ENCODE results near the gene CPNE9. TPM values are rescaled to one million over a fixed set of nuclear protein-coding genes. Genes with fewer than 3 reads are reported as not detected.

Gene CPNE9
- total and polyA plus RNA-seq, 2 experiments from 2014 or later = 7.0 to 8.8 TPM

- TF ChIP-seq REST (IDR thresholded peaks at IDR 0.05; ENCODE audit: unreplicated experiment) = no peak
- no peak for TF ChIP-seq ZNF331 (CRISPR knock-in tag; IDR thresholded peaks at IDR 0.05; ENCODE audit: low read depth)
- TF ChIP-seq CREB1 (CRISPR knock-in tag; IDR thresholded peaks at IDR 0.05; ENCODE audit: low read depth) = no peak
- no peak for TF ChIP-seq EZH2 (IDR thresholded peaks at IDR 0.05; ENCODE audit: low read depth, unreplicated experiment)
- TF ChIP-seq STAT1 (IDR thresholded peaks at IDR 0.05; ENCODE audit: unreplicated experiment) = no peak
- TF ChIP-seq POLR2AphosphoS5 (IDR thresholded peaks at IDR 0.05; ENCODE audit: low read depth) = no peak
- no peak for TF ChIP-seq NANOG (IDR thresholded peaks at IDR 0.05; ENCODE audit: borderline replicate concordance)
- TF ChIP-seq ETS1 (IDR thresholded peaks at IDR 0.05) = no peak
Observed at GRCh38 chr3:9659849-9660248, 43.8 kb upstream of the CPNE9 start (continued).

- peaks cover 4% of the 10 kb centered on the region for H3K36me3 ChIP-seq (ENCODE audit: insufficient read depth)
- no peaks in the 10 kb centered on the region for H3F3A ChIP-seq (replicated peaks; ENCODE audit: low read depth)
- no peak overlapping the region for H3K4me3 Mint-ChIP-seq
- H3K27me3 Mint-ChIP-seq (ENCODE audit: insufficient read depth, low read depth, poor library complexity) = no peaks in the 10 kb centered on the region
- H3K9me3 Mint-ChIP-seq = no peaks in the 10 kb centered on the region
- H3K79me2 ChIP-seq (replicated peaks; ENCODE audit: insufficient read depth) = peaks cover 10% of the 10 kb centered on the region; the same call in 1 of the 2 replicates
- peaks cover 53% of the 10 kb centered on the region for H3K36me3 Mint-ChIP-seq (ENCODE audit: low read depth)
- no peak overlapping the region for H3K27ac ChIP-seq (ENCODE audit: low read depth)
- H3K27me3 ChIP-seq (ENCODE audit: insufficient read depth) = no peaks in the 10 kb centered on the region
- peaks cover 15% of the 10 kb centered on the region; the same call in 1 of the 2 replicates for H4K20me1 ChIP-seq (replicated peaks; ENCODE audit: insufficient read depth)
- H3K4me3 ChIP-seq = no peak overlapping the region
- ATAC-seq (no peak), DNase-seq (ENCODE audit: low spot score) (no peak)
- no peak overlapping the region for H2AFZ ChIP-seq
- H3K4me2 ChIP-seq = no peak overlapping the region
- H3K4me1 ChIP-seq (ENCODE audit: insufficient read depth) = no peaks in the 10 kb centered on the region
- no peak overlapping the region for H3K27ac Mint-ChIP-seq
- H3K9me2 ChIP-seq (ENCODE audit: insufficient read depth) = no peaks in the 10 kb centered on the region
- no peaks in the 10 kb centered on the region for H3K4me1 Mint-ChIP-seq
- TF ChIP-seq EZH2phosphoT487 (IDR thresholded peaks at IDR 0.05; ENCODE audit: unreplicated experiment) = no peak
- TF ChIP-seq ZNF462 (CRISPR knock-in tag; IDR thresholded peaks at IDR 0.05) = no peak
- TF ChIP-seq STAT1 (IDR thresholded peaks at IDR 0.05; ENCODE audit: unreplicated experiment) = no peak
- TF ChIP-seq EZH2 (IDR thresholded peaks at IDR 0.05; ENCODE audit: low read depth, unreplicated experiment) = no peak
- TF ChIP-seq NANOG (IDR thresholded peaks at IDR 0.05; ENCODE audit: borderline replicate concordance) = no peak
- no peak for TF ChIP-seq JUNB (IDR thresholded peaks at IDR 0.05; ENCODE audit: unreplicated experiment)
- TF ChIP-seq ZNF114 (CRISPR knock-in tag; IDR thresholded peaks at IDR 0.05) = no peak
- no peak for TF ChIP-seq CREB1 (CRISPR knock-in tag; IDR thresholded peaks at IDR 0.05; ENCODE audit: low read depth)
- TF ChIP-seq POLR2AphosphoS5 (IDR thresholded peaks at IDR 0.05; ENCODE audit: low read depth) = no peak
- no peak for TF ChIP-seq ZNF331 (CRISPR knock-in tag; IDR thresholded peaks at IDR 0.05; ENCODE audit: low read depth)
- no peak for TF ChIP-seq ETS1 (IDR thresholded peaks at IDR 0.05)
Observed at GRCh38 chr3:9660972-9661371, 42.7 kb upstream of the CPNE9 start.
